Activated effector memory CD4-positive, alpha-beta T cell treated with anti-CD3 and anti-CD28 coated beads, Interleukin-2, amount 50 U/mL, for 16 hours (primary cell): Measurements from ENCODE around the gene KRT38.
"Not testable (repeated sequence)": the region's sequence is repeated elsewhere in the genome, so short reads cannot be mapped to it uniquely, and the experiment has no call there.

Experiments
- DNase-seq: peaks from one replicate; pipeline ENCODE4 v3.0.0-alpha.2; 2020

The KRT38 gene

GRCh38 chr17:41420134-41420533 is 20.6 kb downstream of the KRT38 start:
- no peak for DNase-seq

GRCh38 chr17:41419716-41420115 is 21.1 kb downstream of the KRT38 start:
- DNase-seq: no peak

GRCh38 chr17:41418116-41418860 is 22.5 kb downstream of the KRT38 start:
- DNase-seq: no peak

- no peak for DNase-seq
These were observed 23.2 kb downstream of the KRT38 start for GRCh38 chr17:41417576-41418015.

- DNase-seq: no peak
These were observed 23.7 kb downstream of the KRT38 start for GRCh38 chr17:41417127-41417526.

- DNase-seq: no peak
These were observed 24.3 kb downstream of the KRT38 start for GRCh38 chr17:41416479-41416878.

GRCh38 chr17:41415833-41416335 is 24.9 kb downstream of the KRT38 start:
- DNase-seq: no peak

- no peak for DNase-seq
These were observed 25.4 kb downstream of the KRT38 start for GRCh38 chr17:41415411-41415810.

- DNase-seq: no peak
These were observed 26.8 kb downstream of the KRT38 start for GRCh38 chr17:41413982-41414381.

- DNase-seq: no peak
These were observed 27.3 kb downstream of the KRT38 start for GRCh38 chr17:41413353-41413957.

- no peak for DNase-seq
These were observed 29.5 kb downstream of the KRT38 start for GRCh38 chr17:41411072-41411840.

- DNase-seq: no peak
These were observed 33.6 kb downstream of the KRT38 start for GRCh38 chr17:41407226-41407625.

- no peak for DNase-seq
These were observed 34.6 kb downstream of the KRT38 start for GRCh38 chr17:41406205-41406604.

- DNase-seq: peak; percentile 76
These were observed 36.6 kb downstream of the KRT38 start for GRCh38 chr17:41404024-41404671.

- DNase-seq: no peak
These were observed 37.3 kb downstream of the KRT38 start for GRCh38 chr17:41403404-41404023.

GRCh38 chr17:41402161-41402560 is 38.6 kb downstream of the KRT38 start:
- DNase-seq: no peak

- no peak for DNase-seq
These were observed 43.7 kb downstream of the KRT38 start, which contains the start of gene KRT31 for GRCh38 chr17:41396996-41397660. TSS of gene KRT31 (minus strand) at chr17:41397608. CDS start at chr17:41397539, 69 bp downstream.

GRCh38 chr17:41396340-41396739 is 44.4 kb downstream of the KRT38 start:
- DNase-seq: no peak

GRCh38 chr17:41395611-41396010 is 45.2 kb downstream of the KRT38 start:
- no peak for DNase-seq

- DNase-seq: not testable (repeated sequence)
These were observed 45.7 kb downstream of the KRT38 start for GRCh38 chr17:41395044-41395443.

- DNase-seq: no peak
These were observed 46.4 kb downstream of the KRT38 start for GRCh38 chr17:41394254-41394996.
